Prostate gland (tissue), 2 donors: ENCODE data around the gene IL1RN.

Source experiments
- CTCF ChIP-seq, 4 experiments: fragments of 200-600 bp in 2 of 4; fragments of 450-650 bp in 2 of 4; sonication (generic) in 2 of 4; IDR thresholded peaks; 1 replicate in 3 of 4; 2 replicates in 1 of 4; pipeline ENCODE4 v1.5.1; 2016 to 2019; ENCODE audit warnings: antibody characterized with exemption in 4 of 4, mild to moderate bottlenecking in 2 of 4, moderate library complexity in 2 of 4
- POLR2A ChIP-seq: fragments of 450-650 bp; IDR thresholded peaks from one replicate; pipeline ENCODE4 v1.6.1; 2016; ENCODE audit warnings: antibody characterized with exemption, mild to moderate bottlenecking
- POLR2AphosphoS5 ChIP-seq: sonication (generic); formaldehyde crosslinking; IDR thresholded peaks from one replicate; pipeline ENCODE4 v1.6.1; 2017; ENCODE audit warnings: antibody characterized with exemption

DNA sequence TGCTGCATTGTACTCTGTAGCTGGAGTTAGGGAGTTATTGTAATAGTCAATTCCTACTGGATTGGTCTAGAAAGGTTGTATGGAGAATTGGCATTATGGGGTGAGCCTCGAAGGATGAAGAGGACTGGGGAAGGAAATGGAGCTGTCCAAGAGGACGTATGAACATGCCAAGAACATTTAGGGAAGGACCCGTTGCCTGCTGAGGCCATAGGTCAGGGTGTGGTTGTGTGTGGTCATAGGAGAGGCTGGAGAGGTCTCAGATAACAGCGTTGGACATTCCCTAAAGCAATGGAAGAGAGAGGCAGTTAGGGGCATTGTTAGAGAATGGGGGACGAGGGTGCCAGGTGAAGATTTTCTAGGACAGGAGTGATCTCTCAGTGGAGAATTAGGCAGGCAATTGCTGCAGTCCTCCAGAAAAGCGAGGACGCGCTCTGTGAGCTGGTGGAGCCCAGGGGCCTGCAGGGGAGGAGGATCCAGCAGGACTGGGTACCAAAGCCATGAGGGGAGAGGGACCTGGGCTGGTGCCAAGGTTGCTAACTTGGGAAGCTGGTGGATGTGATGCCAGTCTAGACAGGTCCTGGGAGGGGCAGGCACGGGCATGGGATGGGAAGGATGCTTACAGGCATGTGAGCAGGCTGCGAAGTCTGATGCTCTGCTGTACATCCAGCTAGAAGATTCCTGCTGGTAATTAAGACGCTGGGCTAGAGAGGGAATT is 37.0 kb downstream of the IL1RN start:
- TF ChIP-seq CTCF (IDR thresholded peaks at IDR 0.05), result no peak
- TF ChIP-seq POLR2A, result no peak
- TF ChIP-seq POLR2AphosphoS5, result no peak
